H1 (cell line): ENCODE data around the gene DNAH8. TPM values are rescaled to one million over a fixed set of nuclear protein-coding genes. Genes with fewer than 3 reads are reported as not detected.

ENCODE experiments used
- CTCF ChIA-PET: fragments of 300-600 bp; sonication (Branson Sonifier 250); formaldehyde crosslinking; loops from one replicate; lab custom pipeline; 2021; ENCODE audit not compliant: partially characterized antibody; lab: Charles Lee
- POLR2A ChIA-PET: fragments of 300-600 bp; sonication (Branson Sonifier 250); formaldehyde crosslinking; loops from one replicate; lab custom pipeline; 2021; ENCODE audit warnings: inconsistent platforms; ENCODE audit not compliant: partially characterized antibody; lab: Charles Lee
- DNase-seq, 2 experiments: peaks; one replicate each; pipeline versions ENCODE4 v3.0.0 to v3.0.0-alpha.2; 2010 to 2022; ENCODE audit warnings: low spot score in 2 of 2, low read depth in 1 of 2, mixed read lengths in 1 of 2
- FAIRE-seq: peaks from 2 replicates; lab custom pipeline; 2011; peaks lifted over from hg19 to GRCh38; lab: Jason Lieb, UNC
- H2AFZ ChIP-seq: 2 replicates; pipeline ENCODE4 v1.8.1; 2012; ENCODE audit warnings: low read length, inconsistent platforms
- H2AK5ac ChIP-seq: 2 replicates; pipeline ENCODE4 v1.6.1; 2013; ENCODE audit warnings: low read depth, low read length
- H2BK120ac ChIP-seq: replicated peaks from 2 replicates; pipeline ENCODE3; 2013; ENCODE audit warnings: low read depth, low read length, inconsistent platforms
- H2BK12ac ChIP-seq: 2 replicates; pipeline ENCODE4 v1.6.1; 2013; ENCODE audit warnings: low read depth, low read length
- H2BK15ac ChIP-seq: 2 replicates; pipeline ENCODE4 v1.6.1; 2013; ENCODE audit warnings: low read length
- H2BK20ac ChIP-seq: 2 replicates; pipeline ENCODE4 v1.6.1; 2013; ENCODE audit warnings: low read length
- H2BK5ac ChIP-seq: 2 replicates; pipeline ENCODE4 v1.6.1; 2013; ENCODE audit warnings: low read depth, low read length
- H3K14ac ChIP-seq: 2 replicates; pipeline ENCODE4 v1.6.1; 2013; ENCODE audit warnings: inconsistent platforms; ENCODE audit not compliant: insufficient read length
- H3K18ac ChIP-seq: 2 replicates; pipeline ENCODE4 v1.6.1; 2013; ENCODE audit warnings: low read length; ENCODE audit errors: extremely low read depth
- H3K23ac ChIP-seq: 2 replicates; pipeline ENCODE4 v1.6.1; 2013; ENCODE audit warnings: inconsistent platforms; ENCODE audit not compliant: insufficient read length
- H3K23me2 ChIP-seq: 2 replicates; pipeline ENCODE4 v1.6.1; 2013; ENCODE audit warnings: low read depth, low read length
- H3K27ac ChIP-seq: 2 replicates; pipeline ENCODE4 v1.6.1; 2011; ENCODE audit warnings: low read depth, low read length, inconsistent platforms
- H3K27me3 ChIP-seq, 4 experiments: replicated peaks in 1 of 4; 1 replicate in 1 of 4; 2 replicates in 3 of 4; pipeline versions ENCODE4 v1.6.1 to v1.8.1; 2011 to 2013; ENCODE audit warnings: low read length in 3 of 4, mild to moderate bottlenecking in 3 of 4, inconsistent platforms in 2 of 4, mixed read lengths in 2 of 4, moderate library complexity in 1 of 4; ENCODE audit not compliant: control insufficient read depth in 3 of 4, insufficient read depth in 3 of 4; ENCODE audit errors: extremely low read depth in 1 of 4
- H3K36me3 ChIP-seq, 4 experiments: 2 replicates each; pipeline versions ENCODE4 v1.6.1 to v1.8.1; 2011 to 2013; ENCODE audit warnings: mild to moderate bottlenecking in 4 of 4, low read length in 3 of 4, moderate library complexity in 2 of 4, control low read depth in 1 of 4, inconsistent platforms in 1 of 4; ENCODE audit not compliant: insufficient read depth in 4 of 4, control insufficient read depth in 2 of 4
- H3K4ac ChIP-seq: replicated peaks from 2 replicates; pipeline ENCODE3; 2013; ENCODE audit warnings: low read length, low read depth, mixed read lengths, inconsistent platforms; ENCODE audit not compliant: insufficient read length
- H3K4me1 ChIP-seq, 4 experiments: replicated peaks in 1 of 4; 1 replicate in 1 of 4; 2 replicates in 3 of 4; pipeline versions ENCODE4 v1.6.1 to v1.8.1; 2011 to 2013; ENCODE audit warnings: low read length in 3 of 4, inconsistent platforms in 2 of 4, mixed read lengths in 1 of 4; ENCODE audit not compliant: insufficient read depth in 4 of 4, control insufficient read depth in 3 of 4
- H3K4me2 ChIP-seq, 2 experiments: 2 replicates each; pipeline versions ENCODE4 v1.6.1 to v1.8.1; 2011 to 2013; ENCODE audit warnings: low read depth in 2 of 2, low read length in 2 of 2, control low read depth in 1 of 2, inconsistent platforms in 1 of 2, mild to moderate bottlenecking in 1 of 2; ENCODE audit not compliant: insufficient read depth in 1 of 2
- H3K4me3 ChIP-seq, 4 experiments: fragments of 200-600, 300-600 bp in 1 of 4; sonication (generic), shearing (Covaris generic), sonication (Bioruptor Twin) in 1 of 4; 2 replicates each; pipeline versions ENCODE4 v1.5.1 to v1.8.1; 2011 to 2016; ENCODE audit warnings: low read length in 4 of 4, low read depth in 3 of 4, control low read depth in 2 of 4, inconsistent platforms in 2 of 4, mild to moderate bottlenecking in 2 of 4, mixed read lengths in 1 of 4, moderate library complexity in 1 of 4; ENCODE audit not compliant: insufficient read depth in 2 of 4; ENCODE audit errors: extremely low read depth in 1 of 4
- H3K56ac ChIP-seq: replicated peaks from 2 replicates; pipeline ENCODE3; 2013; ENCODE audit warnings: low read depth, mild to moderate bottlenecking, mixed read lengths, low read length, inconsistent platforms; ENCODE audit not compliant: insufficient read length
- H3K79me1 ChIP-seq: 2 replicates; pipeline ENCODE4 v1.6.1; 2013; ENCODE audit warnings: low read depth, low read length, control low read depth
- H3K79me2 ChIP-seq, 2 experiments: 2 replicates each; pipeline versions ENCODE4 v1.6.1 to v1.8.1; 2012 to 2013; ENCODE audit warnings: low read length in 2 of 2, mild to moderate bottlenecking in 2 of 2, inconsistent platforms in 1 of 2; ENCODE audit not compliant: insufficient read depth in 2 of 2, control insufficient read depth in 1 of 2
- H3K9ac ChIP-seq, 4 experiments: replicated peaks in 1 of 4; 1 replicate in 1 of 4; 2 replicates in 3 of 4; pipeline versions ENCODE4 v1.6.1 to v1.8.1; 2011 to 2013; ENCODE audit warnings: low read depth in 3 of 4, low read length in 3 of 4, control low read depth in 2 of 4, mild to moderate bottlenecking in 2 of 4, moderate library complexity in 2 of 4, inconsistent platforms in 1 of 4; ENCODE audit errors: extremely low read depth in 1 of 4
- H3K9me3 ChIP-seq, 2 experiments: 2 replicates each; pipeline versions ENCODE4 v1.6.1 to v1.8.1; 2012 to 2013; ENCODE audit warnings: mild to moderate bottlenecking in 2 of 2, moderate library complexity in 2 of 2, control low read depth in 1 of 2, inconsistent platforms in 1 of 2, low read depth in 1 of 2, low read length in 1 of 2, mixed read lengths in 1 of 2; ENCODE audit not compliant: insufficient read depth in 2 of 2
- H4K20me1 ChIP-seq, 2 experiments: replicated peaks in 1 of 2; 2 replicates each; pipeline versions ENCODE3 to v1.8.1; 2011 to 2013; ENCODE audit warnings: inconsistent platforms in 2 of 2, low read length in 2 of 2, mild to moderate bottlenecking in 1 of 2; ENCODE audit not compliant: insufficient read depth in 2 of 2, control insufficient read depth in 1 of 2
- H4K5ac ChIP-seq: 2 replicates; pipeline ENCODE4 v1.6.1; 2013; ENCODE audit warnings: low read length, low read depth, mixed read lengths, inconsistent platforms; ENCODE audit not compliant: insufficient read length
- H4K8ac ChIP-seq: 2 replicates; pipeline ENCODE4 v1.8.0; 2013; ENCODE audit warnings: mild to moderate bottlenecking, moderate library complexity, low read length, inconsistent platforms; ENCODE audit not compliant: insufficient read depth; ENCODE audit errors: extremely low read depth
- H4K91ac ChIP-seq: replicated peaks from 2 replicates; pipeline ENCODE3; 2013; ENCODE audit warnings: low read length, mixed read lengths, inconsistent platforms; ENCODE audit not compliant: insufficient read length
- GTF2F1 ChIP-seq: IDR thresholded peaks from 2 replicates; pipeline ENCODE4 v1.6.1; 2012; ENCODE audit warnings: low read depth, low read length, improper control_type of control experiment, borderline replicate concordance
- KDM1A ChIP-seq: fragments of 200-600, 300-600 bp; sonication (generic); IDR thresholded peaks from 2 replicates; pipeline ENCODE4 v1.7.1; 2016; ENCODE audit warnings: mild to moderate bottlenecking, low read length, borderline replicate concordance
- RFX5 ChIP-seq: IDR thresholded peaks from 2 replicates; pipeline ENCODE4 v1.6.1; 2011; ENCODE audit warnings: low read depth, low read length, improper control_type of control experiment, borderline replicate concordance
- TCF12 ChIP-seq: IDR thresholded peaks from 2 replicates; pipeline ENCODE4 v1.6.1; 2011; ENCODE audit warnings: low read depth, mild to moderate bottlenecking, low read length
- WGBS, 2 experiments: shearing (Covaris generic) in 1 of 2; methylation state at CpG; one replicate each; pipeline versions ENCODE4 v1.1.6 to v1.1.7; 2013 to 2015; ENCODE audit warnings: low lambda C conversion rate in 2 of 2, mixed read lengths in 2 of 2, inconsistent platforms in 1 of 2, low coverage in 1 of 2, missing lambda C conversion rate in 1 of 2; ENCODE audit not compliant: insufficient replicate concordance in 2 of 2, insufficient coverage in 1 of 2, insufficient read length in 1 of 2; ENCODE audit errors: extremely low coverage in 1 of 2, missing lambda C conversion rate in 1 of 2; 5-methylcytosine and 5-hydroxymethylcytosine counted together
- polyA plus RNA-seq, 7 experiments: library from polyadenylated mRNA; depleted of rRNA in 3 of 7; stranded (reverse) in 5 of 7; unstranded in 2 of 7; fragments of >200 nt in 5 of 7; fragments of 200-250 nt in 2 of 7; gene quantifications; 1 replicate in 5 of 7; 2 replicates in 1 of 7; 4 replicates in 1 of 7; pipeline versions ENCODE4 v1.2.1 to v1.2.3, GENCODE V29; 2011 to 2013; ENCODE audit warnings: missing spikeins in 2 of 7, mixed read lengths in 2 of 7
- total RNA-seq: library from RNA; stranded (reverse); fragmentation: NEBNext Ultra II Directional; extraction: Animal tissue kit (Norgen Biotek cat#: 25700); gene quantifications from 2 replicates; pipeline ENCODE4 v1.2.1, GENCODE V29; 2021

DNAH8 gene
- total and polyA plus RNA-seq, 2 of the 8 experiments (the other 6 are each of a cell fraction or from before 2014, with no cell fraction given): under 0.01 TPM; not detected in 1

- H4K20me1 ChIP-seq: peaks cover 3 to 11% of the 10 kb centered on the region in 2 experiments
- no peak overlapping the region for H2BK120ac ChIP-seq
- H2AFZ ChIP-seq: no peak overlapping the region
- H3K4me2 ChIP-seq: no peak overlapping the region
- ChIA-PET CTCF (interaction anchor here (1.0 to 2.1 kb wide), 9 partner anchors 14 to 106 kb away, joined by 3 to 10 read pairs (median 4); no protein-coding TSS in a partner anchor), POLR2A (interaction anchor here (1.3 to 2.3 kb wide), 2 partner anchors 12 to 17 kb away, joined by 4 to 7 read pairs; no protein-coding TSS in a partner anchor)
- no peak overlapping the region for H2AK5ac ChIP-seq
- peaks cover 3 to 17% (median 12%) of the 10 kb centered on the region in 4 experiments for H3K27me3 ChIP-seq
- no peak for DNase-seq
- no peak overlapping the region for H3K4me3 ChIP-seq
- no peak for TF ChIP-seq RFX5
- TF ChIP-seq GTF2F1: no peak
- TF ChIP-seq KDM1A: no peak
- no peak for TF ChIP-seq TCF12
- H3K56ac ChIP-seq: no peak overlapping the region
- no peak overlapping the region for H3K18ac ChIP-seq
- H3K23me2 ChIP-seq: peaks cover 3% of the 10 kb centered on the region; the same call in 1 of the 2 replicates
- H3K4ac ChIP-seq: no peak overlapping the region
- H2BK5ac ChIP-seq: no peak overlapping the region
- no peak overlapping the region for H4K5ac ChIP-seq
- no peak overlapping the region for H2BK20ac ChIP-seq
- no peak overlapping the region for H4K8ac ChIP-seq
- 76% methylated on average over 9 of the region's 9 CpGs; no CpG with 5 or more reads in 1 of the 2 experiments for WGBS, 2 experiments
- H4K91ac ChIP-seq: no peak overlapping the region
- no peak for FAIRE-seq
- 0 out of 2 replicates have a peak, but pooled peaks cover 2% of the 10 kb centered on the region for H3K79me1 ChIP-seq
- H3K36me3 ChIP-seq: peaks cover 0 to 3% (median 2%) of the 10 kb centered on the region in 4 experiments; a peak in 2 of 8 replicates
- H3K23ac ChIP-seq: no peak overlapping the region
- H3K79me2 ChIP-seq: no peaks in the 10 kb centered on the region
- H2BK15ac ChIP-seq: no peak overlapping the region
- H3K9ac ChIP-seq: no peak overlapping the region
- no peak overlapping the region for H3K14ac ChIP-seq
- H2BK12ac ChIP-seq: no peak overlapping the region
- H3K9me3 ChIP-seq: no peaks in the 10 kb centered on the region
- peaks cover 0 to 15% (median 5%) of the 10 kb centered on the region in 4 experiments; a peak in 6 of 7 replicates for H3K4me1 ChIP-seq
- H3K27ac ChIP-seq: no peak overlapping the region
Measured at GRCh38 chr6:39053854-39054576, 338.9 kb downstream of the DNAH8 start.
